ENCODE data around the gene NRXN3. TPM values are rescaled to one million over a fixed set of nuclear protein-coding genes. Genes with fewer than 3 reads are reported as not detected.

Gene NRXN3
- total RNA-seq, 1 experiment from 2014 or later = not detected

- TF ChIP-seq, protein P1, sequence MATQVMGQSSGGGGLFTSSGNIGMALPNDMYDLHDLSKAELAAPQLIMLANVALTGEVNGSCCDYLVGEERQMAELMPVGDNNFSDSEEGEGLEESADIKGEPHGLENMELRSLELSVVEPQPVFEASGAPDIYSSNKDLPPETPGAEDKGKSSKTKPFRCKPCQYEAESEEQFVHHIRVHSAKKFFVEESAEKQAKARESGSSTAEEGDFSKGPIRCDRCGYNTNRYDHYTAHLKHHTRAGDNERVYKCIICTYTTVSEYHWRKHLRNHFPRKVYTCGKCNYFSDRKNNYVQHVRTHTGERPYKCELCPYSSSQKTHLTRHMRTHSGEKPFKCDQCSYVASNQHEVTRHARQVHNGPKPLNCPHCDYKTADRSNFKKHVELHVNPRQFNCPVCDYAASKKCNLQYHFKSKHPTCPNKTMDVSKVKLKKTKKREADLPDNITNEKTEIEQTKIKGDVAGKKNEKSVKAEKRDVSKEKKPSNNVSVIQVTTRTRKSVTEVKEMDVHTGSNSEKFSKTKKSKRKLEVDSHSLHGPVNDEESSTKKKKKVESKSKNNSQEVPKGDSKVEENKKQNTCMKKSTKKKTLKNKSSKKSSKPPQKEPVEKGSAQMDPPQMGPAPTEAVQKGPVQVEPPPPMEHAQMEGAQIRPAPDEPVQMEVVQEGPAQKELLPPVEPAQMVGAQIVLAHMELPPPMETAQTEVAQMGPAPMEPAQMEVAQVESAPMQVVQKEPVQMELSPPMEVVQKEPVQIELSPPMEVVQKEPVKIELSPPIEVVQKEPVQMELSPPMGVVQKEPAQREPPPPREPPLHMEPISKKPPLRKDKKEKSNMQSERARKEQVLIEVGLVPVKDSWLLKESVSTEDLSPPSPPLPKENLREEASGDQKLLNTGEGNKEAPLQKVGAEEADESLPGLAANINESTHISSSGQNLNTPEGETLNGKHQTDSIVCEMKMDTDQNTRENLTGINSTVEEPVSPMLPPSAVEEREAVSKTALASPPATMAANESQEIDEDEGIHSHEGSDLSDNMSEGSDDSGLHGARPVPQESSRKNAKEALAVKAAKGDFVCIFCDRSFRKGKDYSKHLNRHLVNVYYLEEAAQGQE (IDR thresholded peaks at IDR 0.05; ENCODE audit: low read depth) = no peak
- TF ChIP-seq FOSL1 (IDR thresholded peaks at IDR 0.05; ENCODE audit: low read depth) (no peak), ZFX (IDR thresholded peaks at IDR 0.05) (no peak), SRF (IDR thresholded peaks at IDR 0.05; ENCODE audit: low read depth) (no peak), EZH2phosphoT487 (IDR thresholded peaks at IDR 0.05; ENCODE audit: borderline replicate concordance) (no peak), POLR2A (IDR thresholded peaks at IDR 0.05; ENCODE audit: borderline replicate concordance, extremely low read depth, insufficient read depth, insufficient read length) (no peak), RAD21 (IDR thresholded peaks at IDR 0.05; ENCODE audit: low read depth) (no peak)
- TF ChIP-seq, protein P2, sequence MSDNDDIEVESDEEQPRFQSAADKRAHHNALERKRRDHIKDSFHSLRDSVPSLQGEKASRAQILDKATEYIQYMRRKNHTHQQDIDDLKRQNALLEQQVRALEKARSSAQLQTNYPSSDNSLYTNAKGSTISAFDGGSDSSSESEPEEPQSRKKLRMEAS (IDR thresholded peaks at IDR 0.05) = no peak
Observed at GRCh38 chr14:78424311-78424710, 254.1 kb downstream of the NRXN3 start (continued).

GRCh38 chr14:78425330-78425729, 255.2 kb downstream of the NRXN3 start:
- DNase-seq (ENCODE audit: low read depth, low spot score) (no peak), ATAC-seq (no peak)
- BruUV-seq (replicated peaks) = no TSS peak
- Histone ChIP-seq H3K9me3 (ENCODE audit: control insufficient read depth in 1 of 2, insufficient read depth in 1 of 2, low read depth in 1 of 2, low read length in 2 of 2) (no peaks in the 10 kb centered on the region), H3K27me3 (ENCODE audit: insufficient read depth, low read length) (no peaks in the 10 kb centered on the region), H3K4me1 (ENCODE audit: control insufficient read depth in 1 of 2, insufficient read depth in 2 of 2, low read length in 2 of 2) (no peaks in the 10 kb centered on the region), H2AFZ (ENCODE audit: low read depth, low read length, poor library complexity, severe bottlenecking) (no peak overlapping the region), H3K9me2 (ENCODE audit: insufficient read depth) (no peaks in the 10 kb centered on the region), H3K27ac (ENCODE audit: low read depth, low read length) (no peak overlapping the region), H3K9ac (ENCODE audit: low read length) (no peak overlapping the region), H3K4me3 (replicated peaks in 1 of 2; ENCODE audit: low read depth in 1 of 2, low read length in 2 of 2) (no peak overlapping the region), H4K20me1 (ENCODE audit: insufficient read depth) (no peaks in the 10 kb centered on the region), H3K79me2 (ENCODE audit: insufficient read depth, low read length) (no peaks in the 10 kb centered on the region), H3K4me2 (ENCODE audit: low read length) (no peak overlapping the region), H3K36me3 (ENCODE audit: control insufficient read depth in 1 of 2, insufficient read depth in 2 of 2, low read length in 2 of 2) (no peaks in the 10 kb centered on the region)
- POLR2A ChIA-PET = no interaction called here
- RAD21 ChIA-PET (ENCODE audit: low non-redundant PET in 1 of 2, low total read pairs in 2 of 2, uncharacterized antibody in 2 of 2, unreplicated experiment in 2 of 2) = no interaction called here
- CTCF ChIA-PET = no interaction called here
- intact Hi-C loops (cut with micrococcal nuclease) = no loop called here
- no peak for TF ChIP-seq RAD21 (IDR thresholded peaks at IDR 0.05; ENCODE audit: low read depth)
- TF ChIP-seq CBX3 (IDR thresholded peaks at IDR 0.05; ENCODE audit: low read depth) = no peak
- no peak for TF ChIP-seq TCF7L2 (IDR thresholded peaks at IDR 0.05; ENCODE audit: borderline replicate concordance, extremely low read depth, insufficient read depth, insufficient read length)
- TF ChIP-seq, protein P1 (IDR thresholded peaks at IDR 0.05; ENCODE audit: low read depth) = no peak
- no peak for TF ChIP-seq ZFX (IDR thresholded peaks at IDR 0.05)
- no peak for TF ChIP-seq POLR2AphosphoS5 (IDR thresholded peaks at IDR 0.05; ENCODE audit: low read depth, low read length)
- TF ChIP-seq ELF1 (IDR thresholded peaks at IDR 0.05; ENCODE audit: borderline replicate concordance, low read depth) = no peak
- TF ChIP-seq YY1 (IDR thresholded peaks at IDR 0.05; ENCODE audit: extremely low read depth, insufficient replicate concordance, low read depth, low read length) = no peak
- TF ChIP-seq JUND (IDR thresholded peaks at IDR 0.05) = no peak
- TF ChIP-seq ZBTB33 (IDR thresholded peaks at IDR 0.05; ENCODE audit: extremely low read depth, insufficient replicate concordance, low read length) = no peak
- no peak for TF ChIP-seq ATF3 (IDR thresholded peaks at IDR 0.05)
- no peak for TF ChIP-seq SIN3A (IDR thresholded peaks at IDR 0.05; ENCODE audit: low read depth)

All from HCT116 (cell line).